Ovary (tissue), 10 donors: ENCODE measurements around the gene HOXA6. TPM values are rescaled to one million over a fixed set of nuclear protein-coding genes. Genes with fewer than 3 reads are reported as not detected.

Experiments
- DNase-seq, 5 donors: peaks; one replicate each; pipeline ENCODE4 v3.0.0-alpha.2; 2019 to 2020
- H3K27ac ChIP-seq, 2 donors: fragments of 200-600 bp; one replicate each; pipeline versions ENCODE4 v1.5.1 to v1.8.0; 2019 to 2022
- H3K27me3 ChIP-seq: fragments of 200-600 bp; one replicate; pipeline ENCODE4 v1.8.0; 2022
- H3K36me3 ChIP-seq: fragments of 200-600 bp; sonication (generic); one replicate; pipeline ENCODE4 v1.5.1; 2019
- H3K4me1 ChIP-seq: one replicate; pipeline ENCODE4 v1.8.1; 2013; ENCODE audit warnings: mild to moderate bottlenecking, moderate library complexity; ENCODE audit not compliant: insufficient read depth
- H3K4me3 ChIP-seq: fragments of 200-600 bp; sonication (generic); one replicate; pipeline ENCODE4 v1.5.1; 2017
- H3K9me3 ChIP-seq, 2 donors: fragments of 200-600 bp in 1 of 2; sonication (generic) in 1 of 2; one replicate each; pipeline versions ENCODE4 v1.5.1 to v1.8.1; 2013 to 2019; ENCODE audit warnings: mild to moderate bottlenecking in 1 of 2, moderate library complexity in 1 of 2
- EP300 ChIP-seq: sonication (generic); formaldehyde crosslinking; IDR thresholded peaks from one replicate; pipeline ENCODE4 v1.6.1; 2017; ENCODE audit warnings: antibody characterized with exemption
- POLR2A ChIP-seq: fragments of 450-650 bp; IDR thresholded peaks from one replicate; pipeline ENCODE4 v1.6.1; 2017; ENCODE audit warnings: antibody characterized with exemption, mild to moderate bottlenecking, moderate library complexity
- WGBS, 3 donors: extraction: QIAGEN DNeasy Blood & Tissue Kit in 1 of 3; methylation state at CpG; one replicate each; pipeline versions ENCODE4 v1.1.5 to v1.1.7; 2013 to 2017; 5-methylcytosine and 5-hydroxymethylcytosine counted together
- intact Hi-C, 4 donors: fragments of 100-400 bp; cut with DNase I; formaldehyde crosslinking; loops; one replicate each; pipeline versions ENCODE4 v1.11.0 to v1.15.1; 2022 to 2023
- long read RNA-seq, 3 donors: library from polyadenylated mRNA in 2 of 3; unstranded in 2 of 3; transcript quantifications; one replicate each; pipeline ENCODE4 v2.0.0 and lab custom pipeline, GENCODE V29; 2021 to 2026
- polyA plus RNA-seq, 2 donors: library from polyadenylated mRNA; stranded (reverse); fragments of 200-250 nt in 1 of 2; fragments of 350-450 nt in 1 of 2; fragmentation: Illumina TruSeq in 1 of 2; extraction: RNeasy Lipid Tissue Mini Kit (QIAGEN cat#74804) in 1 of 2; gene quantifications; one replicate each; pipeline ENCODE4 v1.2.3, GENCODE V29; 2013 to 2014
- total RNA-seq, 7 donors: library from RNA; depleted of rRNA in 2 of 7; stranded (reverse); fragments of >200 nt in 2 of 7; fragmentation: NEBNext Ultra II Directional in 3 of 7; extraction: Animal tissue kit (Norgen Biotek cat#: 25700) in 3 of 7; gene quantifications; one replicate each; pipeline versions ENCODE4 v1.1.0 to v1.2.4, GENCODE V29; 2016 to 2023
- TF ChIP-seq, protein P1 (sequence below), 3 donors: fragments of 450-650 bp in 2 of 3; fragments of 200-600 bp in 1 of 3; IDR thresholded peaks; one replicate each; pipeline versions ENCODE4 v1.5.1 to v1.8.0; 2016 to 2022; ENCODE audit warnings: antibody characterized with exemption in 3 of 3, mild to moderate bottlenecking in 1 of 3
- donor health status: DM: no; HTN: no; CAD: no; lungs with moderate emphysema.
- donor health status: DM: no; HTN: no; CAD: no.
- donor health status: Bipolar disorder and iron deficiency.
- donor health status: DM: yes; HTN: yes; CAD: no.
- donor health status: DM: no; HTN: no; CAD: no.
- donor health status: DM: yes; HTN: yes; CAD: no.

The HOXA6 gene
- 1 to 10 TPM in 3 of 7 donors, under 1 TPM in 4; 0.32 to 4.2 (median 0.43) TPM for total RNA-seq
- polyA plus RNA-seq, result under 1 TPM in 1 of 2 donors, not detected in 1; 0.29 TPM
- long read RNA-seq, donor 1, result 0 reads
- long read RNA-seq, donor 2, result 0 reads
- long read RNA-seq, donor 3, result 0 reads

- intact Hi-C loops, result no loop called here
- H3K27me3 ChIP-seq, result no peaks in the 10 kb centered on the region
- H3K27ac ChIP-seq, result no peak within 1 kb of the TSS
- H3K36me3 ChIP-seq, result no peaks in the 10 kb centered on the region
- peaks cover 0 to 10% of the 10 kb centered on the region in 2 donors for H3K9me3 ChIP-seq
- TF ChIP-seq, protein P1, sequence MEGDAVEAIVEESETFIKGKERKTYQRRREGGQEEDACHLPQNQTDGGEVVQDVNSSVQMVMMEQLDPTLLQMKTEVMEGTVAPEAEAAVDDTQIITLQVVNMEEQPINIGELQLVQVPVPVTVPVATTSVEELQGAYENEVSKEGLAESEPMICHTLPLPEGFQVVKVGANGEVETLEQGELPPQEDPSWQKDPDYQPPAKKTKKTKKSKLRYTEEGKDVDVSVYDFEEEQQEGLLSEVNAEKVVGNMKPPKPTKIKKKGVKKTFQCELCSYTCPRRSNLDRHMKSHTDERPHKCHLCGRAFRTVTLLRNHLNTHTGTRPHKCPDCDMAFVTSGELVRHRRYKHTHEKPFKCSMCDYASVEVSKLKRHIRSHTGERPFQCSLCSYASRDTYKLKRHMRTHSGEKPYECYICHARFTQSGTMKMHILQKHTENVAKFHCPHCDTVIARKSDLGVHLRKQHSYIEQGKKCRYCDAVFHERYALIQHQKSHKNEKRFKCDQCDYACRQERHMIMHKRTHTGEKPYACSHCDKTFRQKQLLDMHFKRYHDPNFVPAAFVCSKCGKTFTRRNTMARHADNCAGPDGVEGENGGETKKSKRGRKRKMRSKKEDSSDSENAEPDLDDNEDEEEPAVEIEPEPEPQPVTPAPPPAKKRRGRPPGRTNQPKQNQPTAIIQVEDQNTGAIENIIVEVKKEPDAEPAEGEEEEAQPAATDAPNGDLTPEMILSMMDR (IDR thresholded peaks at IDR 0.05), result no peak
- TF ChIP-seq POLR2A (no peak), EP300 (no peak)
- WGBS, 3 donors, result 10 to 14% (median 13%) methylated on average over 43 to 63 of the region's 63 CpGs
- H3K4me1 ChIP-seq, result peaks cover 5% of the 10 kb centered on the region
- H3K4me3 ChIP-seq, result peak within 1 kb of the TSS; percentile 74
- DNase-seq, result peak in 3 of 5 donors; percentile 9 to 45 (median 35)
These were observed at the start of gene HOXA6 for GRCh38 chr7:27147199-27148030. TSS of gene HOXA6 (minus strand) at chr7:27147774. CDS start at chr7:27147749, 25 bp downstream.

- no peaks in the 10 kb centered on the region for H3K36me3 ChIP-seq
- WGBS, 3 donors, result 2 to 3% (median 3%) methylated on average over 6 of the region's 6 CpGs
- DNase-seq, result peak; percentile 54 to 86 (median 79)
- no peak overlapping the region for H3K27ac ChIP-seq
- H3K27me3 ChIP-seq, result peaks cover 14% of the 10 kb centered on the region
- H3K9me3 ChIP-seq, result no peaks in the 10 kb centered on the region
- H3K4me1 ChIP-seq, result peaks cover 6% of the 10 kb centered on the region
- H3K4me3 ChIP-seq, result no peak overlapping the region
- no peak for TF ChIP-seq POLR2A
- TF ChIP-seq EP300, result no peak
- TF ChIP-seq, protein P1 (IDR thresholded peaks at IDR 0.05), result peak in 2 of 3 donors; percentile 47 to 56
- intact Hi-C loops, result loop anchor here in 1 of 4 donors (10.0 kb wide), 1 partner anchor 578 kb away; no protein-coding TSS in a partner anchor
These were observed 48.8 kb upstream of the HOXA6 start for GRCh38 chr7:27196287-27196767.

DNA sequence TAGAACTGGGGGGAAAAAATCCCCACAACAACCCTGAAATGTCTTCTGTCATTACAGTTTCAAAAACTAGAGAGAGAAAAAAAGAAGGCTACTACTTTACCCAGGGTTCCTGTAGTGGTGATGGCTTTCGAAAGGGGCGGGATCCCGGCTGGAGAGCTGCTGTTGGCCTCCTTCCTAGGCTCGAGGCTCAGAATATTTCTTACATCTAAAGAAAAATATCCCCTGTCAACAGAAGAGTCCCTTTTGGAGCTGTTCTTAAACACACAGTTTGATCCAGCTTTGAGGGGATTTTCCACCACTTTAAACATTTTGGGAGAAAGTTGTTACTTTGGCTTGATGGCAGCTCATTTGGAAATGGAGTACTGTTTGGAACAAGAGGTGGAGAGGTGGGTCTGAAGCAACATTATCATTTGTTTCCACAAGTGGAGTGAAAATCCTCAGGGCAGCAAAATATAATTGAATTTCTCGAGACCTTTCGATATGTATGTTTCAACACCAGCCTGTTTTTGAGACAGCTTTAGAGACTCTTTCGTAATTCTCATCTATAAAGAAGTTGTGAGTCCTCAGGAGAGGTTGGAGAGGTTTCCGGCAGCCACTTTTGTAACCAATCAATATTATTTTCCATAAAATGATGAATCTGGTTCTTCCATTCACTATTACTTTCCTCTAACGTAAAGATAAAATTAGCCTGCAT is 47.3 kb upstream of the HOXA6 start:
- no peak for DNase-seq
- no peaks in the 10 kb centered on the region for H3K36me3 ChIP-seq
- 30 to 53% (median 45%) methylated on average over 9 of the region's 9 CpGs for WGBS, 3 donors
- H3K4me1 ChIP-seq, result peaks cover 6% of the 10 kb centered on the region
- intact Hi-C loops, result loop anchor here in 1 of 4 donors (10.0 kb wide), 1 partner anchor 580 kb away; no protein-coding TSS in a partner anchor
- H3K27ac ChIP-seq, result no peak overlapping the region
- TF ChIP-seq POLR2A, result no peak
- TF ChIP-seq, protein P1 (IDR thresholded peaks at IDR 0.05), result no peak
- no peak for TF ChIP-seq EP300
- peaks cover 14% of the 10 kb centered on the region for H3K27me3 ChIP-seq
- H3K4me3 ChIP-seq, result no peak overlapping the region
- H3K9me3 ChIP-seq, result no peaks in the 10 kb centered on the region

- H3K27me3 ChIP-seq, result peaks cover 14% of the 10 kb centered on the region
- WGBS, 3 donors, result 43 to 62% (median 56%) methylated on average over 2 of the region's 2 CpGs
- H3K9me3 ChIP-seq, result no peaks in the 10 kb centered on the region
- H3K27ac ChIP-seq, result no peak overlapping the region
- no peak for DNase-seq
- TF ChIP-seq POLR2A, result no peak
- TF ChIP-seq, protein P1 (IDR thresholded peaks at IDR 0.05), result no peak
- TF ChIP-seq EP300, result no peak
- no peak overlapping the region for H3K4me3 ChIP-seq
- H3K4me1 ChIP-seq, result peaks cover 2% of the 10 kb centered on the region
- H3K36me3 ChIP-seq, result no peaks in the 10 kb centered on the region
- intact Hi-C loops, result loop anchor here in 1 of 4 donors (10.0 kb wide), 1 partner anchor 581 kb away; no protein-coding TSS in a partner anchor
These were observed 46.4 kb upstream of the HOXA6 start for GRCh38 chr7:27194002-27194352.
